Right lobe of liver (tissue), 6 donors: ENCODE measurements around the gene TDG. TPM values are rescaled to one million over a fixed set of nuclear protein-coding genes. Genes with fewer than 3 reads are reported as not detected.

Experiments used
- ATAC-seq, 4 donors: fragments of 200-7000 bp; cut with Tn5 transposase; one replicate each; pipeline ENCODE4 v1.9.1; 2020; ENCODE audit warnings: mild to moderate bottlenecking in 4 of 4, moderate library complexity in 4 of 4
- DNase-seq, 3 donors: peaks; one replicate each; pipeline ENCODE4 v3.0.0-alpha.2; 2020
- H3K27ac ChIP-seq, 3 donors: fragments of 200-600 bp; one replicate each; pipeline ENCODE4 v1.8.0; 2022
- H3K27me3 ChIP-seq, 2 donors: fragments of 200-600 bp; one replicate each; pipeline ENCODE4 v1.8.0; 2022
- H3K36me3 ChIP-seq, 4 donors: fragments of 200-600 bp; sonication (generic) in 1 of 4; one replicate each; pipeline versions ENCODE4 v1.5.1 to v1.8.0; 2017 to 2022; ENCODE audit warnings: control low read depth in 1 of 4
- H3K4me1 ChIP-seq, 4 donors: fragments of 200-600 bp; sonication (generic) in 1 of 4; one replicate each; pipeline versions ENCODE4 v1.5.1 to v1.8.0; 2017 to 2022; ENCODE audit warnings: control low read depth in 1 of 4
- H3K4me3 ChIP-seq, 3 donors: fragments of 200-600 bp; one replicate each; pipeline ENCODE4 v1.8.0; 2022
- H3K9me3 ChIP-seq, 4 donors: fragments of 200-600 bp; sonication (generic) in 1 of 4; one replicate each; pipeline versions ENCODE4 v1.5.1 to v1.8.0; 2017 to 2022; ENCODE audit warnings: control low read depth in 1 of 4
- POLR2A ChIP-seq: fragments of 450-650 bp; IDR thresholded peaks from one replicate; pipeline ENCODE4 v1.6.1; 2017; ENCODE audit warnings: antibody characterized with exemption, mild to moderate bottlenecking
- WGBS: methylation state at CpG from one replicate; pipeline ENCODE4 v1.1.6; 2018; ENCODE audit warnings: low coverage, low lambda C conversion rate; ENCODE audit not compliant: insufficient coverage; ENCODE audit errors: missing lambda C conversion rate; 5-methylcytosine and 5-hydroxymethylcytosine counted together
- intact Hi-C, 2 donors: fragments of 100-400 bp; cut with DNase I; formaldehyde crosslinking; loops; one replicate each; pipeline versions ENCODE4 v1.11.2 to v1.14.1; 2022
- total RNA-seq, 6 experiments: library from RNA; depleted of rRNA in 2 of 6; stranded (reverse); fragments of >200 nt in 2 of 6; fragmentation: NEBNext Ultra II Directional in 3 of 6; extraction: Animal tissue kit (Norgen Biotek cat#: 25700) in 3 of 6; gene quantifications; one replicate each; pipeline versions ENCODE4 v1.1.0 to v1.2.4, GENCODE V29; 2016 to 2023
- TF ChIP-seq, protein P1 (sequence below), 4 donors: fragments of 200-600 bp in 3 of 4; fragments of 450-650 bp in 1 of 4; IDR thresholded peaks; one replicate each; pipeline versions ENCODE4 v1.5.1 to v1.8.0; 2016 to 2022; ENCODE audit warnings: antibody characterized with exemption in 4 of 4, mild to moderate bottlenecking in 2 of 4
- donor health status: DM: no; HTN: yes; CAD: no.
- donor health status: DM: no; HTN: no; CAD: no.
- donor health status: DM: no; HTN: no; CAD: no.
- donor health status: DM: no; HTN: yes; CAD: no.
- donor health status: DM: no; HTN: yes; CAD: no.

The TDG gene
- total RNA-seq, 6 experiments from 2014 or later: 4.9 to 14.1 (median 9.5) TPM

DNA sequence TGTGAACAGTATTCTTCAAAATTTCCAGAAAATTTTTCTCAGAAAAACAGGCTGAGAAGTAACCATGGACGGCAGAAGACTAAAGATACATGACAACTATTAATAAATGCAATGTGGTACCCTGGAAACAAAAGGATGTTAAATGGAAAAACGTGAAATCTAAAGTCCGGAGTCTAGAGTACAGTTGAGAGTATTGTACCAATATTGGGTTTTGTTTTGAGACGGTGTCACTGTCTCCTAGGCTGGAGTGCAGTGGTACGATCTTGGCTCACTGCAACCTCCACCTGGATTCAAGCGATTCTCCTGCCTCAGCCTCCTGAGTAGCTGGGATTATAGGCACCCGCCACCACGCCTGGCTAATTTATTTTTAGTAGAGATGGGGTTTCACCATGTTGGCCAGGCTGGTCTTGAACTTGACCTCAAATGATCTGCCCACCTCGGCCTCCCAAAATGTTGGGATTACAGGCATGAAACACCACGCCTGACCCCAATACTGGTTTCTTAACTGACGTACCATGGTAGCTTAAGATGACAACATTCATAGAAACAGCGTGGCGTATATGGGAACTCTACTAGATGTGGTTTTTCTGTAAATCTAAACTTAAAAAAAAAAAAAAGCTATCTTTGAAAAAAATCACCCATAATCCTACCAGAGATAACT, 16.8 kb upstream of the TDG start:
- Histone ChIP-seq H3K36me3 (peaks cover 23 to 89% (median 49%) of the 10 kb centered on the region in 4 donors), H3K27ac (no peak overlapping the region), H3K4me3 (no peak overlapping the region), H3K27me3 (no peaks in the 10 kb centered on the region), H3K9me3 (no peaks in the 10 kb centered on the region), H3K4me1 (no peaks in the 10 kb centered on the region)
- DNase-seq: no peak
- ATAC-seq: no peak
- intact Hi-C loops: no loop called here
- TF ChIP-seq POLR2A: no peak
- TF ChIP-seq, protein P1, sequence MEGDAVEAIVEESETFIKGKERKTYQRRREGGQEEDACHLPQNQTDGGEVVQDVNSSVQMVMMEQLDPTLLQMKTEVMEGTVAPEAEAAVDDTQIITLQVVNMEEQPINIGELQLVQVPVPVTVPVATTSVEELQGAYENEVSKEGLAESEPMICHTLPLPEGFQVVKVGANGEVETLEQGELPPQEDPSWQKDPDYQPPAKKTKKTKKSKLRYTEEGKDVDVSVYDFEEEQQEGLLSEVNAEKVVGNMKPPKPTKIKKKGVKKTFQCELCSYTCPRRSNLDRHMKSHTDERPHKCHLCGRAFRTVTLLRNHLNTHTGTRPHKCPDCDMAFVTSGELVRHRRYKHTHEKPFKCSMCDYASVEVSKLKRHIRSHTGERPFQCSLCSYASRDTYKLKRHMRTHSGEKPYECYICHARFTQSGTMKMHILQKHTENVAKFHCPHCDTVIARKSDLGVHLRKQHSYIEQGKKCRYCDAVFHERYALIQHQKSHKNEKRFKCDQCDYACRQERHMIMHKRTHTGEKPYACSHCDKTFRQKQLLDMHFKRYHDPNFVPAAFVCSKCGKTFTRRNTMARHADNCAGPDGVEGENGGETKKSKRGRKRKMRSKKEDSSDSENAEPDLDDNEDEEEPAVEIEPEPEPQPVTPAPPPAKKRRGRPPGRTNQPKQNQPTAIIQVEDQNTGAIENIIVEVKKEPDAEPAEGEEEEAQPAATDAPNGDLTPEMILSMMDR (IDR thresholded peaks at IDR 0.05): no peak
- WGBS: 84% methylated on average over 13 of the region's 13 CpGs

DNA sequence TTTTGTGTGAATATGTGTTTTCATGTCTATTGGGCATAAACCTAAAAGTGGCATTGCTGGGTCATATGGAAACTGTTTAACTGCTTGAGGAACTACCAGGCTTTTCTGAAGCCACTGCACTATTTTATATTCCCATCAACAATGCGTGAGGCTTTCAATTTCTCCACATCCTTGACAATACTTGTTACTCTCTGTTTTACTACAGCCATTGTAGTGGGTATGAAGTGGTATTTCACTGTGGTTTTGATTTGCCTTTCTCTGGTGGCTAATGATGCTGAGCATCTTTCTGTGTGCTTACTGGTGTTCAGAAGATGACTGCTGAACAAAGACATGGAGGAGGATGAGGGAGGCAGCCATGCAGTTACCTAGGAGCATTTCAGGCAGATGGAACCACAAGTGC, 13.2 kb upstream of the TDG start:
- H3K4me1 ChIP-seq: peaks cover 0 to 9% (median 4%) of the 10 kb centered on the region in 4 donors
- H3K27ac ChIP-seq: no peak overlapping the region
- peaks cover 8 to 53% (median 22%) of the 10 kb centered on the region in 4 donors for H3K36me3 ChIP-seq
- H3K27me3 ChIP-seq: no peaks in the 10 kb centered on the region
- DNase-seq (no peak), ATAC-seq (no peak)
- WGBS: 44% methylated on average over 1 of the region's 1 CpG
- no peaks in the 10 kb centered on the region for H3K9me3 ChIP-seq
- intact Hi-C loops: no loop called here
- no peak overlapping the region for H3K4me3 ChIP-seq
- no peak for TF ChIP-seq POLR2A
- TF ChIP-seq, protein P1 (IDR thresholded peaks at IDR 0.05): no peak

DNA sequence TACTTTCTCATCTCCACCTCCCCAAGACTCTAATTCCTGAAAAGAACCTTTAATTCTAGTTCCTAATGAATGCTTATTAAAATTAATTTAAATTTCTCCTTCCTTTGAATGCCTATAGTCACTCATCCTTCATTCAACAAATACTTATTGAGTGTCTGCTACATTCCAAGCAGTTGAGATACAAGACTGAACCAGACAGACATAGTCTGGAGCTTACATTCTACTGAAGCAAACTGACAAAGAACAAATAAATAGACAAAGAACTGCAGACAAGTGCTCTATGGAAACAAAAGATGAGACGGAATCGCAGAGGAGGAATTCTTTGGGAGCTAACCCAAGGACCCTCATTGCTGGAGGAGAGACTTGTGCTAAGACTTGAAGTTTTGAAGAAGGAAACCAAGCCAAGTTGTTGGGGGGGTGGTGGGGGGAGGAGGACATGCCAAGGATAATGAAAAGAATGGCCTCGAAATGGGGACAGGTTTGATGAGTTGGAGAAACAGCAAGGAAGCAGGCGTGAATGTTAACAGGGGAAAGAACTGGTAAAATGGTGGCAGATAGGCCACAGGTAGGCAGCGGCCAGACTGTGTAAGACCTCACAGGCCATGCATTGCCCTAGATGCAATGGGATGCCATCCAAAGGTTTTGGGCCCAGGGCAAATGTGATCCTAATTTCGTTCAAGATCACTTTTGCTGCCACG, 9.7 kb upstream of the TDG start:
- no peaks in the 10 kb centered on the region for H3K27me3 ChIP-seq
- H3K4me3 ChIP-seq: peak overlapping the region; percentile 80 to 89 (median 82)
- H3K4me1 ChIP-seq: peaks cover 0 to 12% (median 4%) of the 10 kb centered on the region in 4 donors
- DNase-seq: no peak
- 38% methylated on average over 7 of the region's 7 CpGs for WGBS
- H3K9me3 ChIP-seq: no peaks in the 10 kb centered on the region
- intact Hi-C loops: no loop called here
- peaks cover 0 to 18% (median under 1%) of the 10 kb centered on the region in 4 donors for H3K36me3 ChIP-seq
- no peak for ATAC-seq
- TF ChIP-seq POLR2A: no peak
- TF ChIP-seq, protein P1 (IDR thresholded peaks at IDR 0.05): no peak
- peak overlapping the region in 2 of 3 donors; percentile 69 to 82 for H3K27ac ChIP-seq

DNA sequence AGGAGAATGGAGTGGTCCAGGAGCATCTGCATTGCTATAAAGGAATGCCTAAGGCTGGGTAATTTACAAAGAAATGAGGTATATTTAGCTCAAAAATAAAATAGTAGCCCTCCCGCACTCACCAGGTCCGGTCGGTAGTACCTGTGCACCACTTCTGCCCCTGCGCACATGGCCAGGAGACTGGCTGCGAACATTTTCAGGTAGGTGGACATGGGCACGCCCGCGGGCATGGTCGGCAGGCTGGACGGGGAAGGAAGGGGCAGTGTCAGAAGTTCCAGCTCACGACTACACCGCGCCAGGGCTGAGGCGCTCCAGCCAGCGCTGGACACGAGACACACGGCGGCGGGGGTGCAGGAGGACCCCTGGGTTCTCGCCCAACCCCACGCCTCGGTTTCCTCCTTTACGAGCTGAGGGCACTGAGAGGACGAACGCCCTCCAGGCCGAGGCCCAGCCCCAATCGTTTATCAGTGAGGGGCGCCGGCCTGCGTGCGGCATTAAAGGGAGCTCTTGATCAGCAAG, 9.1 kb upstream of the TDG start:
- Histone ChIP-seq H3K36me3 (peaks cover 0 to 14% (median 0%) of the 10 kb centered on the region in 4 donors), H3K9me3 (no peaks in the 10 kb centered on the region), H3K27me3 (no peaks in the 10 kb centered on the region), H3K27ac (peak overlapping the region; percentile 69 to 82 (median 77)), H3K4me3 (peak overlapping the region; percentile 80 to 89 (median 82)), H3K4me1 (peaks cover 0 to 12% (median 4%) of the 10 kb centered on the region in 4 donors)
- ATAC-seq (peak; percentile 59 to 69 (median 62)), DNase-seq (peak in 2 of 3 donors; percentile 58 to 69)
- TF ChIP-seq POLR2A: no peak
- TF ChIP-seq, protein P1 (IDR thresholded peaks at IDR 0.05): no peak
- intact Hi-C loops: no loop called here
- WGBS: 0% methylated on average over 9 of the region's 31 CpGs
